Muscle of arm (tissue), 12 donors: ENCODE data around the gene CREB5. TPM values are rescaled to one million over a fixed set of nuclear protein-coding genes. Genes with fewer than 3 reads are reported as not detected.

Source experiments
- DNase-seq: peaks from one replicate; pipeline ENCODE4 v3.0.0-alpha.2; 2013
- polyA plus RNA-seq, 12 donors: library from polyadenylated mRNA; unstranded; fragments of 120-200 nt; gene quantifications; one replicate each; pipeline ENCODE4 v1.2.1, GENCODE V29; 2013; ENCODE audit not compliant: insufficient read length in 12 of 12

Gene CREB5
- polyA plus RNA-seq, 12 donors: 21.9 to 65.7 (median 34.2) TPM

GRCh38 chr7:28405662-28406061, 6.7 kb upstream of the CREB5 start:
- no peak for DNase-seq

- DNase-seq: no peak
Measured at GRCh38 chr7:28406192-28406591, 6.1 kb upstream of the CREB5 start.

- DNase-seq: no peak
Measured at GRCh38 chr7:28407651-28408050, 4.7 kb upstream of the CREB5 start.

- DNase-seq: no peak
Measured at GRCh38 chr7:28408105-28408959, 4.0 kb upstream of the CREB5 start.

GRCh38 chr7:28408960-28409715, 3.2 kb upstream of the CREB5 start:
- peak; percentile 97 for DNase-seq

- no peak for DNase-seq
Measured at GRCh38 chr7:28409716-28410627, 2.3 kb upstream of the CREB5 start.

- no peak for DNase-seq
Measured at GRCh38 chr7:28410628-28411531, 1.4 kb upstream of the CREB5 start.

- DNase-seq: no peak
Measured at GRCh38 chr7:28413011-28413410, 693 bp downstream of the CREB5 start.

GRCh38 chr7:28414453-28414852, 2.1 kb downstream of the CREB5 start:
- no peak for DNase-seq

GRCh38 chr7:28417321-28417940, 5.1 kb downstream of the CREB5 start:
- no peak for DNase-seq

- DNase-seq: no peak
Measured at GRCh38 chr7:28418311-28418710, 6.0 kb downstream of the CREB5 start.

- no peak for DNase-seq
Measured at GRCh38 chr7:28418966-28419365, 6.6 kb downstream of the CREB5 start.

- no peak for DNase-seq
Measured at GRCh38 chr7:28419716-28420115, 7.4 kb downstream of the CREB5 start.

- no peak for DNase-seq
Measured at GRCh38 chr7:28423112-28423511, 10.8 kb downstream of the CREB5 start.

- DNase-seq: no peak
Measured at GRCh38 chr7:28423918-28424514, 11.7 kb downstream of the CREB5 start.

- DNase-seq: no peak
Measured at GRCh38 chr7:28425496-28425895, 13.2 kb downstream of the CREB5 start.

- DNase-seq: no peak
Measured at GRCh38 chr7:28427236-28427635, 14.9 kb downstream of the CREB5 start.

- no peak for DNase-seq
Measured at GRCh38 chr7:28430616-28431015, 18.3 kb downstream of the CREB5 start.

GRCh38 chr7:28432105-28432504, 19.8 kb downstream of the CREB5 start:
- no peak for DNase-seq

- no peak for DNase-seq
Measured at GRCh38 chr7:28433039-28433438, 20.7 kb downstream of the CREB5 start.
